Lower lobe of right lung (tissue), 2 donors: ENCODE results near the gene TMEM201. TPM values are rescaled to one million over a fixed set of nuclear protein-coding genes. Genes with fewer than 3 reads are reported as not detected.
"Not testable (repeated sequence)": the region's sequence is repeated elsewhere in the genome, so short reads cannot be mapped to it uniquely, and the experiment has no call there.

Source experiments
- ATAC-seq, 2 donors: fragments of 200-7000 bp; cut with Tn5 transposase; one replicate each; pipeline ENCODE4 v1.9.1; 2020 to 2022; ENCODE audit warnings: mild to moderate bottlenecking in 2 of 2, moderate library complexity in 2 of 2
- DNase-seq: peaks from one replicate; pipeline ENCODE4 v3.0.0-alpha.2; 2020
- H3K27ac ChIP-seq: fragments of 200-600 bp; one replicate; pipeline ENCODE4 v1.8.0; 2022
- H3K27me3 ChIP-seq: fragments of 200-600 bp; one replicate; pipeline ENCODE4 v1.8.0; 2022; ENCODE audit warnings: low read depth
- H3K36me3 ChIP-seq: fragments of 200-600 bp; one replicate; pipeline ENCODE4 v1.8.0; 2022; ENCODE audit warnings: mild to moderate bottlenecking
- H3K4me1 ChIP-seq: fragments of 200-600 bp; one replicate; pipeline ENCODE4 v1.8.0; 2022
- H3K4me3 ChIP-seq: fragments of 200-600 bp; one replicate; pipeline ENCODE4 v1.8.0; 2022; ENCODE audit warnings: mild to moderate bottlenecking
- H3K9me3 ChIP-seq: fragments of 200-600 bp; one replicate; pipeline ENCODE4 v1.8.0; 2022
- intact Hi-C: fragments of 100-400 bp; cut with DNase I; formaldehyde crosslinking; loops from one replicate; pipeline ENCODE4 v1.11.0; 2022
- total RNA-seq: library from RNA; stranded (reverse); fragmentation: NEBNext Ultra II Directional; extraction: Animal tissue kit (Norgen Biotek cat#: 25700); gene quantifications from one replicate; pipeline ENCODE4 v1.2.1, GENCODE V29; 2021
- TF ChIP-seq, protein P1 (sequence below): fragments of 200-600 bp; IDR thresholded peaks from one replicate; pipeline ENCODE4 v1.8.0; 2022; ENCODE audit warnings: antibody characterized with exemption, mild to moderate bottlenecking
- donor health status: DM: no; HTN: yes; CAD: no; lungs with severe emphysema.

TMEM201 gene
- total RNA-seq, 1 donor from 2014 or later, result 8.2 TPM

DNA sequence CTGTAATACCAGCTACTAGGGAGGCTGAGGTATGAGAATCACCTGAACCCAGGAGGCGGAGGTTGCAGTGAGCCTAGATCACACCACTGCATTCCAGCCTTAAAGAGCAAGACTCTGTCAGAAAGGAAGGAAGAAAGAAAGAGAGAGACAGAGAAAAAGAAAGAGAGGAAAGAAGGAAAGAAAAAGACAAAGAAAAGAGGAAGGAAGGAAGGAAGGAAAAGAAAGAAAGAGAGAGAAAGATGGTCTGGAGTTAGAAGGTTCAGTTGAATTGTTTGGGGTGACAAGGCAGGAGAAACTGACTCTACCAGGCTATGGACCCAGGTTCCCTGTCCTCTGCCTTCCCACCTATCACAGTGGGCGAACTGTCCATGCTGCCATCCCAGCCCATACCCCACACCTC, 35.4 kb downstream of the TMEM201 start:
- Histone ChIP-seq H3K27me3 (peaks cover 23% of the 10 kb centered on the region), H3K27ac (no peak overlapping the region), H3K4me1 (peaks cover 21% of the 10 kb centered on the region), H3K36me3 (no peaks in the 10 kb centered on the region), H3K9me3 (no peaks in the 10 kb centered on the region), H3K4me3 (no peak overlapping the region)
- TF ChIP-seq, protein P1, sequence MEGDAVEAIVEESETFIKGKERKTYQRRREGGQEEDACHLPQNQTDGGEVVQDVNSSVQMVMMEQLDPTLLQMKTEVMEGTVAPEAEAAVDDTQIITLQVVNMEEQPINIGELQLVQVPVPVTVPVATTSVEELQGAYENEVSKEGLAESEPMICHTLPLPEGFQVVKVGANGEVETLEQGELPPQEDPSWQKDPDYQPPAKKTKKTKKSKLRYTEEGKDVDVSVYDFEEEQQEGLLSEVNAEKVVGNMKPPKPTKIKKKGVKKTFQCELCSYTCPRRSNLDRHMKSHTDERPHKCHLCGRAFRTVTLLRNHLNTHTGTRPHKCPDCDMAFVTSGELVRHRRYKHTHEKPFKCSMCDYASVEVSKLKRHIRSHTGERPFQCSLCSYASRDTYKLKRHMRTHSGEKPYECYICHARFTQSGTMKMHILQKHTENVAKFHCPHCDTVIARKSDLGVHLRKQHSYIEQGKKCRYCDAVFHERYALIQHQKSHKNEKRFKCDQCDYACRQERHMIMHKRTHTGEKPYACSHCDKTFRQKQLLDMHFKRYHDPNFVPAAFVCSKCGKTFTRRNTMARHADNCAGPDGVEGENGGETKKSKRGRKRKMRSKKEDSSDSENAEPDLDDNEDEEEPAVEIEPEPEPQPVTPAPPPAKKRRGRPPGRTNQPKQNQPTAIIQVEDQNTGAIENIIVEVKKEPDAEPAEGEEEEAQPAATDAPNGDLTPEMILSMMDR, result no peak
- DNase-seq (no peak), ATAC-seq (no peak)
- intact Hi-C loops, result no loop called here

- peaks cover 13% of the 10 kb centered on the region for H3K27me3 ChIP-seq
- H3K9me3 ChIP-seq, intact Hi-C loops, DNase-seq, ATAC-seq, H3K27ac ChIP-seq, H3K36me3 ChIP-seq, H3K4me3 ChIP-seq: not testable (repeated sequence)
- peaks cover 23% of the 10 kb centered on the region for H3K4me1 ChIP-seq
Observed at GRCh38 chr1:9625030-9625429, 36.3 kb downstream of the TMEM201 start.

- intact Hi-C loops, result no loop called here
Observed at GRCh38 chr1:9626201-9626608, 37.5 kb downstream of the TMEM201 start.

DNA sequence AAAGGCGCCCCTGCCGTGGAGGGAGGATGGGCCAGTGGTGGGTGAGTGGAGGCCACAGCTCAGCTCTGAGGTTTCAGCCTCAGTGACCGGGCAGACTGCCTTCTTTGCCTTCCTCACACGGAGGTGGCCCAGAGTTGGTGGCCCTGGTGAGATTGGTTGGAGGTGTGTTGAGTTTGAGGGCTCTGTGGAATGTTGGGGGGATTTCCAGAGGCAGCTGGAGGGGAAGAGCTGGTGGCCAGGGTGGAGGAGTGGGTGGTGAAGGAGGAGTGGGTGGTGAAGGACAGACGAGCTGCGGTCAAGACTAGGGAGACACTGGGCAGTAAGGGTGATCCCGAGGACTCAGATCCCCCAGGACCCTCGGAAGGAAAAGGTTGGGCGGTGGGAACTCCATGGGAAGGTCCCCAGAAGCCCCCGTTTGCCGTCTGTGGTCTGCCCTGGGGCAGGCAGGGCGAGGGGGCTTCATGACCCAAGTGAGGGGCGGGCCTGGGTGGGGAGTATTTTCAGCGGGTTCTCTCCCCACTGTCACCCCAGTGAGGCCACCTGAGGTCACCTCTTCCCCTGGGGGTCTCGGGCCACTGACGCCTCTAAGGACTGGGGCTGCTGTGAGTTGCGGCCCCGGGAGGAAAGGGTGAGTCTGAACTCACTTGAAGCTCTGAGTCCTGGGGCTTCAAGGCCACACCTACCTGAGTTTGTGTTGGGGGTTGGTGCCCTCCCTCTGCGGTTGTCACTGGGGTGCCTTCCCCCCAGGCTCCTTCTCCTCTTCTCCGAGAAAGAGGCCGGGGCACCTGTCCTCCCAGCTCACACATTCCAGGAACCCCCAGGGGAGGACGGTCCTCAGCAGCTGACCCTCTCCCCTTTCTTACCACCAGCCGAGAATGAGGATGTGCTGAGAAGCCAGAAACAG, 40.1 kb downstream of the TMEM201 start:
- H3K4me1 ChIP-seq, result peaks cover 27% of the 10 kb centered on the region
- no peak overlapping the region for H3K27ac ChIP-seq
- TF ChIP-seq, protein P1, result no peak
- H3K36me3 ChIP-seq, result no peaks in the 10 kb centered on the region
- H3K9me3 ChIP-seq, result no peaks in the 10 kb centered on the region
- peak overlapping the region; percentile 39 for H3K4me3 ChIP-seq
- ATAC-seq (no peak), DNase-seq (no peak)
- H3K27me3 ChIP-seq, result peaks cover 9% of the 10 kb centered on the region
- intact Hi-C loops, result no loop called here

More at GRCh38 chr1:9626201-9626608, 37.5 kb downstream of the TMEM201 start:
- no peaks in the 10 kb centered on the region for H3K9me3 ChIP-seq
- TF ChIP-seq, protein P1, result no peak
- peaks cover 27% of the 10 kb centered on the region for H3K4me1 ChIP-seq
- no peak overlapping the region for H3K27ac ChIP-seq
- H3K36me3 ChIP-seq, result no peaks in the 10 kb centered on the region
- H3K4me3 ChIP-seq, result peak overlapping the region; percentile 40
- ATAC-seq (no peak), DNase-seq (no peak)
- peaks cover 12% of the 10 kb centered on the region for H3K27me3 ChIP-seq

- peak; percentile 67 to 74 for ATAC-seq
- peak; percentile 85 for DNase-seq
Observed at GRCh38 chr1:9629445-9630201, 40.9 kb downstream of the TMEM201 start.

More at GRCh38 chr1:9629445-9630201, 40.9 kb downstream of the TMEM201 start:
- intact Hi-C loops, result no loop called here
- no peaks in the 10 kb centered on the region for H3K36me3 ChIP-seq
- peak overlapping the region; percentile 70 for H3K27ac ChIP-seq
- peaks cover 9% of the 10 kb centered on the region for H3K27me3 ChIP-seq
- peaks cover 27% of the 10 kb centered on the region for H3K4me1 ChIP-seq
- peak overlapping the region; percentile 39 for H3K4me3 ChIP-seq
- TF ChIP-seq, protein P1, result no peak
- no peaks in the 10 kb centered on the region for H3K9me3 ChIP-seq
